Activated CD4-positive, alpha-beta T cell treated with anti-CD3 and anti-CD28 coated beads for 24 hours (primary cell): ENCODE measurements around the gene REC114.

Source experiments
- DNase-seq, 2 donors: peaks; one replicate each; pipeline ENCODE4 v3.0.0-alpha.2; 2020; ENCODE audit warnings: low read depth in 2 of 2

The REC114 gene

GRCh38 chr15:73604477-73604876, 161.5 kb downstream of the REC114 start:
- DNase-seq, result no peak

GRCh38 chr15:73605759-73606436, 162.9 kb downstream of the REC114 start:
- DNase-seq, result no peak

- DNase-seq, result no peak
Measured at GRCh38 chr15:73607405-73607804, 164.4 kb downstream of the REC114 start.

- no peak for DNase-seq
Measured at GRCh38 chr15:73607843-73608242, 164.9 kb downstream of the REC114 start.

- no peak for DNase-seq
Measured at GRCh38 chr15:73608475-73608874, 165.5 kb downstream of the REC114 start.

GRCh38 chr15:73608941-73609340, 166.0 kb downstream of the REC114 start:
- DNase-seq, result no peak
